ENCODE data around the gene BPTF.
"Not testable (repeated sequence)": the region's sequence is repeated elsewhere in the genome, so short reads cannot be mapped to it uniquely, and the experiment has no call there.

Gene BPTF

DNA sequence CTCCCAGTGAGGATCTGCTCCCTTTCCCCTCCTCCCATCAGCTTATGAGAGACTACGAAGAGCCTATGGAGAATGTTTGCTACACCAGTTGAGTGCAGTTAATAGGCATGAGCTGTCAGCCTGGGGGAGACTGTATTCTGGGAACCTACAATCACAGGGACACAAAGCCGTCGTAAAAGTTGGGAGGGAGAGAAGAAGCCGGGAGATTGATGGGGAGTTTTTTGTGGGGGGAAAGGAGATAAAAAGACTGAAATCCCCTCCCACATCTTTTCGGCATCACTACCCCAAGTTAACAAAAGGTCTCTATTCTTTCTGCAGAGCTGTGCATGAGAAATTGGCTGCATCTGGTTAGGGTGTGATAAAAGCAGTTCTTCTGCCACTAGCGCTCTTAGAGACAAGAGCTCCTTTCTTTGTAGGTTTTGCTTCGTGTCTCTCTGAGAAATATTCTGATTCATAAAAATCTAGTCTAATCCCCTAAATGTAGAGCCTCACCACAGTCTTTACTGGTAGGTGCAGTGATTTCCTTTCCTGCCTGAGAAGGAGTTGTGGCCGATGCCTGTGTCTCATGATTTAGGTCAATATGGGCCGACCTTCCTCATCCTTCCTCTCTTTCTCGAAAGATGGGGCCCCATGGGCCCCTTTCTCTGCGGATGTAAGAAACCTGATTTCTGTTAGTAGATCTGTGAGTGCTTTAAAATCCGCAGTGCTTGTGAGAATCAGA, 77.4 kb downstream of the BPTF start:
- DNase-seq = peak in 7 of 14 donors; percentile 4 to 48 (median 9)

DNA sequence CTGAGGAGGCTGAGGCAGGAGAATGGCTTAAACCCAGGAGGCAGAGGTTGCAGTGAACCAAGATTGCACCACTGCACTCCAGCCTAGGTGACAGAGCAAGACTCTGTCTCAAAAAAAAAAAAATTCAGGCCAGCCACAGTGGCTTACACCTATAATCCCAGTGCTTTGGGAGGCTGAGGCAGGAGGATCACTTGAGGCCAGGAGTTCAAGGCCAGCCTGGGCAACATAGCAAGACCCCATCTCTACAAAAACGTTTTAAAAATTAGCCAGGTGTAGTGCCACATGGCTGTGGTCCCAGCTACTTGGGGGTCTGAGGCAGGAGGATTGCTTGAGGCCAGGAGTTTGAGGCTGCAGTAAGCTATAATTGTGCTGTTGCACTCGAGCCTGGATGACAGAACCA, 80.0 kb downstream of the BPTF start:
- DNase-seq = not testable (repeated sequence)

DNA sequence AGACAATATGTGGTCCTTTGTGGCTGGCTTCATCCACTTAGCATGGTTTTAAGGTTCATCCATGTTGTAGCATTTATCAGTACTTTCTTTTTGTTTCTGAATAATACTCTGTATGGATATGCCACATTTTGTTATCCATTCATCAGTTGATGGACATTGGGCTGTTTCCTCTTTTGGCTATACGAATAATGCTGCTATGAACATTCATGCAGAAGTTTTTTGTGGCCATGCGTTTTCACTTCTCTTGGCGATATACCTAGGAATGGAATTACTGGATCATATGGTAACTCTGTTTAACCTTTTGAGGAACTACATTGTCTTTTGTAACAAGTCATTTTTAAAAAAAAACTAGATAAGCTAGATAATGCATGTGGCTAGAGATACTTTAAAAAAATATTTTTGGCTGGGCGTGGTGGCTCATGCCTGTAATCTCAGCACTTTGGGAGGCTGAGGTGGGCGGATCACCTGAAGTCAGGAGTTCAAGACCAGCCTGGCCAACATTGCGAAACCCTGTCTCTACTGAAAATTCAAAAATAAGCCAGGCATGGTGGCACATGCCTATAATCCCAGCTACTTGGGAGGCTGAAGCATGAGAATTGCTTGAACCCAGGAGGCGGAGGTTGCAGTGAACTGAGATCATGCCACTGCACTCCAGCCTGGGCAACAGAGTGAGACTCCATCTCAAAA, 85.0 kb downstream of the BPTF start:
- not testable (repeated sequence) for DNase-seq

DNA sequence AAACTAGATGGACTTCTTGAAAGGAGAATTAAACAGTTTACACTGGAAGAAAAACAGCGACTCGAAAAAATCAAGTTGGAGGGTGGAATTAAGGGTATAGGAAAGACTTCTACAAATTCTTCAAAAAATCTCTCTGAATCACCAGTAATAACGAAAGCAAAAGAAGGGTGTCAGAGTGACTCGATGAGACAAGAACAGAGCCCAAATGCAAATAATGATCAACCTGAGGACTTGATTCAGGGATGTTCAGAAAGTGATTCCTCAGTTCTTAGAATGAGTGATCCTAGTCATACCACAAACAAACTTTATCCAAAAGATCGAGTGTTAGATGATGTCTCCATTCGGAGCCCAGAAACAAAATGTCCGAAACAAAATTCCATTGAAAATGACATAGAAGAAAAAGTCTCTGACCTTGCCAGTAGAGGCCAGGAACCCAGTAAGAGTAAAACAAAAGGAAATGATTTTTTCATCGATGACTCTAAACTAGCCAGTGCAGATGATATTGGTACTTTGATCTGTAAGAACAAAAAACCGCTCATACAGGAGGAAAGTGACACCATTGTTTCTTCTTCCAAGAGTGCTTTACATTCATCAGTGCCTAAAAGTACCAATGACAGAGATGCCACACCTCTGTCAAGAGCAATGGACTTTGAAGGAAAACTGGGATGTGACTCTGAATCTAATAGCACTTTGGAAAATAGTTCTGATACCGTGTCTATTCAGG, 85.9 kb downstream of the BPTF start:
- no peak for DNase-seq

- no peak for DNase-seq
Measured at GRCh38 chr17:67912088-67912487, 86.8 kb downstream of the BPTF start.

DNA sequence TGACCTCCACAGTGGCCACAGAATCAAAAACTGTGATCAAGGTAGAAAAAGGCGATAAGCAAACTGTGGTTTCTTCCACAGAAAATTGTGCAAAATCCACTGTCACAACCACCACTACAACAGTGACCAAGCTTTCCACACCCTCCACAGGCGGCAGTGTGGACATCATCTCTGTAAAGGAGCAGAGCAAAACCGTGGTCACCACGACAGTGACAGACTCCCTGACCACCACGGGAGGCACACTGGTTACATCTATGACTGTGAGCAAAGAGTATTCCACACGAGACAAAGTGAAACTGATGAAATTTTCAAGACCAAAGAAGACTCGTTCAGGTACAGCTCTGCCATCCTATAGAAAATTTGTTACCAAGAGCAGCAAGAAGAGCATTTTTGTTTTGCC, 87.4 kb downstream of the BPTF start:
- DNase-seq = no peak

- DNase-seq = no peak
Measured at GRCh38 chr17:67920212-67920611, 94.9 kb downstream of the BPTF start.

GRCh38 chr17:67922503-67922902, 97.2 kb downstream of the BPTF start:
- peak in 1 of 14 donors; percentile 31 for DNase-seq

DNA sequence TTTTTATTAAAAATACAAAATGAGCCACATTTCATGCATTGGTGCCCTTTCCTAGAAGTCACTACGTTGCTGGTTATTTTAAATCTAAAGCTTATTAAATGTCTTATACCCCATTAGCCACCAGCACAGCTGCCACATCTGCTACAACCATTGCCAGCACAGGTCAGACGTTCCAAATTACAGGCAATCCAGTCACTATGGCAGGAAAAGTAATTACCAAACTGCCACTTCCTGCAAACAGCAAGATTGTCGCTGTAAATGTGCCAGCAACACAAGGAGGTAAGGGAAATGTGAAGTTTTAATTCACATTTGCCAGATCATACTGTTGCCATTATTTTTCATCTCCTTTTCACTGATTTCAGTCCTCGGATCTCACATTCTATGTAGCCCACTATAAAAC, 103.5 kb downstream of the BPTF start:
- not testable (repeated sequence) for DNase-seq

- no peak for DNase-seq
Measured at GRCh38 chr17:67931227-67931626, 105.9 kb downstream of the BPTF start.

DNA sequence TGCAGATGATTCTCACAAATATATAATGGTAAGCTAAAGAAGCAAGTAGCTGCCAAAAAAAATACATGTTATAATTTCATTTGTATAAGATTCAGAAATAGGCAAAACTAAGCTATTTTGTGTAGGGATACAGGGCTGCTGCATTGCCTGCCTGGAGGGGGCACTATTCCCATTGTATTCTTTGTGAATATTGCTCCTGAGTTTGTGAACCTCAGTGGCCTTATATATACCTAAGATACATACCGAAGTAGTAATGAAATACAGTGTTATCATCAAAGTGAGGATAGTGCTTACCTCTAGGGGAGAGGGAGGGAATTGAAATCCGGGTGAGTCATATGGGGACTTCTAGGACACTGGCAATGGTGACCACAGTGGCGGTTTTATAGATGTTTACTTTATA, 117.5 kb downstream of the BPTF start:
- no peak for DNase-seq

DNA sequence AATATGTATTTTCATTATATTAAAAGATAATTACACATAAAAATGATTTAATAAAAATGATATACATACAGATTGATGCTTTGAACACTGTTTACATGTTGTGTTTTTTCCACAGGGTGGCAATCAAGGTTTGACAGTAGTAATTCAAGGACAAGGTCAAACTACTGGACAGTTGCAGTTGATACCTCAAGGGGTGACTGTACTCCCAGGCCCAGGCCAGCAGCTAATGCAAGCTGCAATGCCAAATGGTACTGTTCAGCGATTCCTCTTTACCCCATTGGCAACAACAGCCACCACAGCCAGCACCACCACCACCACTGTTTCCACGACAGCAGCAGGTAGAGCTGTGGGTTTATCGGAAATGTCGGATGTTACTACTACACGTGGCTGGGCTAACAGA, 118.7 kb downstream of the BPTF start:
- no peak for DNase-seq

DNA sequence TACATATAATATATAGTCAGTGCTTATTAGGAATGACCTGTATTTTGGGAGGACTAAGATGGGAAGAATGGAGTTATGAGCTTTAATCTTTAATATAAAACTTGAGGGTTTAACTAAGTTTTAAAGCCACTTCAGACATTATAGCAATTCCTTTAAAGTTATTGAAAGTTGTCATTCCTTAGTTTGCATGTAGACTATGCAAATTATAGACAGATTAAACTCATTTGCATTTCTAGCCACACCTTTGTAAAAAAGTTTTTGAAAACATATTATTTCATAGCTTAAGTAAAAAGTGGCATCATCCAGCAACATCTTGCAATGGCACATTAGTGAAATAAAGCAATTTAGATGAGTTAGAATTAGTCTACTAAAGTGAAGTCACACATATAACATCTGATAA, 121.2 kb downstream of the BPTF start:
- no peak for DNase-seq

DNA sequence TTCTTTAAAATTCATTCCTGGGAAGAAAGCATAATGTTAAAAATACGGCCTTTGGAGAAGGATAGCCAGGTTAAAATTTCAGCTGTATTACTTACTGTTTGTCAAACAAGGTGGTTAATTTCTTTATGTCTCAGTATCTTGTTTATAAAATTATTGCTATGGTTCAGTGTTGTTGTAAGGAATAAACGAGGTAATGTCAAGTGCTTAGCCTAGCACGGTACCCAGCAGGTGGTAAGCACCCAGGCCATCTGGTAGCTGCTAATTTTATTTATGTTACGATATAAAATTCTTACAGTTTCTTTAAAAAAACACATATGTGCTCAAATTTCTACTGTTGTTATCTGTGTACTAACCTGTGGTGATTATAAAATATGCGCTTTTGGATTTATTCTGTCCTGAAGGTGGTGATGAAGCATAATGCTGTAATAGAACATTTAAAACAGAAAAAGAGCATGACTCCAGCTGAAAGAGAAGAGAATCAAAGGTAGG, 122.1 kb downstream of the BPTF start:
- no peak for DNase-seq

DNA sequence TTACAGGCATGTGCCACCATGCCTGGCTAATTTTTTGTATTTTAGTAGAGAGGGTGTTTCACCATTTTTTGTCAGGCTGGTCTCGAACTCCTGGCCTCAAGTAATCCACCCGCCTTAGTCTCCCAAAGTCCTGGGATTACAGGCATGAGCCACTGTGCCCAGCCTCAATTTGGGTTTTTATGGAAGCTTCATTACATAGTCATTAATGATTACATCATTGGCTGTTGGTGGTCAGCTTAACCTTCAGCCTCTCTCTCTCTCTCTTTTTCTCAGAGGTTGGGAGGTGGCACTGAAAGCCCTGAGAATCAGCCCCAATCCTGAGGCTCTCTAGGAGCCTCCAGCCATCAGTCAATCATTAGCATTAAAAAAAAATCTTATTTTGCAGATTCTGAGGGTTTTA, 125.6 kb downstream of the BPTF start:
- DNase-seq = no peak

GRCh38 chr17:67959510-67959909, 134.2 kb downstream of the BPTF start:
- no peak for DNase-seq

GRCh38 chr17:67960276-67960675, 135.0 kb downstream of the BPTF start:
- not testable (repeated sequence) for DNase-seq

DNA sequence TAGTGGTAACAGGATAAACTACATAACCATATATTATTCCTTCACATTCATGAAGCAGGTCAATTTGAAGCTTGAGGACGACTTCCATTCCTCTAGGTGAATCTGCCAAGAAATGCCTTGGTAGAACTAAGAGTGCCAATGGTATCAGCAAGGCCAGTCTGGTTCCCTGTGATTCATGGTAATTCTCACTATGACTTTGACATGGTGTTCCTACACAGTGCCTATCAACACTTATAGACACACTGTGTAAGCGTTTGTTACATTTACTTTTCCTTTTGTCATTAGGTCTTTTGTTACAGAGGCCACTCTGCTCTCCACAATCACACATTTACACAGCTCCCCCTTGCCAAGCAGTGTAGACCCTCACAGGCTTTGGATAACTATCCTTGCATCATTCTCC, 136.9 kb downstream of the BPTF start:
- DNase-seq = not testable (repeated sequence)

GRCh38 chr17:67963145-67963572, 137.9 kb downstream of the BPTF start:
- peak in 8 of 14 donors; percentile 1 to 48 (median 13) for DNase-seq

DNA sequence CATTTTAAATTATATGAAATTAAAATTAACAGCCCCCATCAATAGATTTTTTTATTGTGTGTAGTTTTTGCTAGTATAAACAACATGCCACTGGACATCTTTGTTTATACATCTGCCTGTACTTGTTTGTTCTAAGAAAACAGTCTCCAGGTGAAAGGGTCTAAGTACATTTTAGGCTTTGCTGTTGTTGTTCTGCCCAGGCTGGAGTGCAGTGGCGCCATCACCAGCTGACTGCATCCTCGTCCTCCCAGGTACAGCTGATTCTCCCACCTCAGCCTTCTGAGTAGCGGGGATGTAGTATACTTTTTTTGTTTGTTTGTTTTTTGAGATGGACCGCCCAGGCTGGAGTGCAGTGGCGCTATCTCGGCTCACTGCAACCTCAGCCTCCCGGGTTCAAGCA, 145.5 kb downstream of the BPTF start:
- DNase-seq = no peak

- no peak for DNase-seq
Measured at GRCh38 chr17:67974185-67974584, 148.9 kb downstream of the BPTF start.

- DNase-seq = no peak
Measured at GRCh38 chr17:67974598-67975066, 149.3 kb downstream of the BPTF start.

DNA sequence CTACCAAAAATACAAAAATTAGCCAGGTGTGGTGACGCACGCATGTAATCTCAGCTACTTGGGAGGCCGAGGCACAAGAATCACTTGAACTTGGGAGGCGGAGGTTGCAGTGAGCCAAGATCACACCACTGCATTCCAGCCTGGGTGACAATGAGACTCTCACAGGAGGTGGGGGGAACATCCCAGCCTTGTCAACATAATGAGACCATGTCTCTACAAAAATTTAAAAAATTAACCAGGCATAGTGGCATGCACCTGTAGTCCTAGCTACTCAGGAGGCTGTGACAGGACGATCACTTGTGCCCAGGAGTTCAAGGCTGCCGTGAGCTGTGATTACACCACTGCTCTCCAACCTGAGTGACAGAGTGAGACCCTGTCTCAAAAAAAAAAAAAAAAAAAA, 151.0 kb downstream of the BPTF start:
- not testable (repeated sequence) for DNase-seq
